ENCODE results near the gene DIP2B. TPM values are rescaled to one million over a fixed set of nuclear protein-coding genes. Genes with fewer than 3 reads are reported as not detected.
A peak's percentile ranks its signal among the peaks of the same experiment; 100 is the strongest.
"Not testable (repeated sequence)": the region's sequence is repeated elsewhere in the genome, so short reads cannot be mapped to it uniquely, and the experiment has no call there.

DIP2B gene
- total and polyA plus RNA-seq, 12 donors = 3.0 to 21.5 (median 15.8) TPM

- H3K27me3 ChIP-seq = no peaks in the 10 kb centered on the region
- no peak overlapping the region for H3K27ac ChIP-seq
- H3K4me1 ChIP-seq = peaks cover 0 to 35% (median 5%) of the 10 kb centered on the region in 9 donors
- peaks cover 0 to 4% (median 0%) of the 10 kb centered on the region in 9 donors for H3K36me3 ChIP-seq
- ATAC-seq = no peak
- no peak overlapping the region for H3K4me3 ChIP-seq
- DNase-seq = no peak
- H3K9me3 ChIP-seq = no peaks in the 10 kb centered on the region
- intact Hi-C loops (cut with DNase I) = no loop called here
- TF ChIP-seq, protein P1, sequence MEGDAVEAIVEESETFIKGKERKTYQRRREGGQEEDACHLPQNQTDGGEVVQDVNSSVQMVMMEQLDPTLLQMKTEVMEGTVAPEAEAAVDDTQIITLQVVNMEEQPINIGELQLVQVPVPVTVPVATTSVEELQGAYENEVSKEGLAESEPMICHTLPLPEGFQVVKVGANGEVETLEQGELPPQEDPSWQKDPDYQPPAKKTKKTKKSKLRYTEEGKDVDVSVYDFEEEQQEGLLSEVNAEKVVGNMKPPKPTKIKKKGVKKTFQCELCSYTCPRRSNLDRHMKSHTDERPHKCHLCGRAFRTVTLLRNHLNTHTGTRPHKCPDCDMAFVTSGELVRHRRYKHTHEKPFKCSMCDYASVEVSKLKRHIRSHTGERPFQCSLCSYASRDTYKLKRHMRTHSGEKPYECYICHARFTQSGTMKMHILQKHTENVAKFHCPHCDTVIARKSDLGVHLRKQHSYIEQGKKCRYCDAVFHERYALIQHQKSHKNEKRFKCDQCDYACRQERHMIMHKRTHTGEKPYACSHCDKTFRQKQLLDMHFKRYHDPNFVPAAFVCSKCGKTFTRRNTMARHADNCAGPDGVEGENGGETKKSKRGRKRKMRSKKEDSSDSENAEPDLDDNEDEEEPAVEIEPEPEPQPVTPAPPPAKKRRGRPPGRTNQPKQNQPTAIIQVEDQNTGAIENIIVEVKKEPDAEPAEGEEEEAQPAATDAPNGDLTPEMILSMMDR (IDR thresholded peaks at IDR 0.05) = no peak
These were observed 36.4 kb downstream of the DIP2B start for GRCh38 chr12:50541139-50541538.

GRCh38 chr12:50542448-50542847 is 37.7 kb downstream of the DIP2B start:
- Histone ChIP-seq H3K4me3 (no peak overlapping the region), H3K4me1 (peaks cover 0 to 38% (median 10%) of the 10 kb centered on the region in 9 donors), H3K36me3 (no peaks in the 10 kb centered on the region), H3K27me3 (no peaks in the 10 kb centered on the region), H3K9me3 (no peaks in the 10 kb centered on the region), H3K27ac (no peak overlapping the region)
- WGBS, 2 donors = 63 to 71% methylated on average over 1 of the region's 1 CpG
- ATAC-seq = peak in 1 of 8 donors; percentile 39
- intact Hi-C loops (cut with DNase I) = loop anchor here in 1 of 10 donors (2.0 kb wide), 1 partner anchor 26 kb away; no protein-coding TSS in a partner anchor
- no peak for DNase-seq
- TF ChIP-seq, protein P1 (IDR thresholded peaks at IDR 0.05) = no peak

DNA sequence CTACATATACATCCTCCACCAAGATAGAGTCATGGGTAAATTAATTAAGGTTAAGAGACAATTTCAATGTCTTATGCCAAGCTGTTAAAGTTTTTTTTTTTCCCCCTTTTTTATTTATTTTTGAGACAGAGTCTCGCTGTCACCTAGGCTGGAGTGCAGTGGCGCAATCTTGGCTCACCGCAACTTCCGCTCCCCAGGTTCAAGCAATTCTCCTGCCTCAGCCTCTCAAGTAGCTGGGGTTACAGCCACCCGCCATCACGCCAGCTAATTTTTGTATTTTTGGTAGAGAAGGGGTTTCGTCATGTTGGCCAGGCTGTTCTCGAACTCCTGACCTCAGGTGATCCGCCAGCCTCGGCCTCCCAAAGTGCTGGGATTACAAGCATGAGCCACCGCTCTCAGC is 38.4 kb downstream of the DIP2B start:
- ATAC-seq, DNase-seq: not testable (repeated sequence)

DNA sequence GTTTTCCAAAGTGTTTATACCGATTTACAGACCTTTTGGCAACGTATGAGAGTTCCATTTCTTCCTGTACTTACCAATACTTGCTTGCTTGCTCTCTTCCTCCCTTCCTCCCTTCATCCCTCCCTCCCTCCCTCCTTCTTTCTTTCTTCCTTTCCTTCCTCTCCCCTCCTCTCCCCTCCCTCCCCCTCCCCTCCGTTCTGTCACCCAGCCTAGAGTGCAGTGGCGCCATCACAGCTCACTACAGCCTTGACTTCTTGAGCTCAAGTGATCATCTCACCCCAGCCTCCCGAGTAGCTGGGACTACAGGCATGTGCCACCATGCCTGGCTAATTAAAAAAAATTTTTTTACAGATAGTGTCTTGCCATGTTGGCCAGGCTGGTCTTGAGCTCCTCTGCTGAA is 40.4 kb downstream of the DIP2B start:
- no peaks in the 10 kb centered on the region for H3K36me3 ChIP-seq
- H3K27me3 ChIP-seq = no peaks in the 10 kb centered on the region
- ATAC-seq = no peak
- no peak overlapping the region for H3K4me3 ChIP-seq
- H3K4me1 ChIP-seq = peaks cover 0 to 25% (median 10%) of the 10 kb centered on the region in 9 donors
- no peaks in the 10 kb centered on the region for H3K9me3 ChIP-seq
- H3K27ac ChIP-seq = no peak overlapping the region
- TF ChIP-seq, protein P1 (IDR thresholded peaks at IDR 0.05) = no peak
- DNase-seq = no peak
- whole genome bisulfite sequencing, 2 donors = 93 to 94% methylated on average over 5 of the region's 5 CpGs
- intact Hi-C loops (cut with DNase I) = no loop called here

More for the DNA sequence above, 38.4 kb downstream of the DIP2B start:
- 86 to 99% methylated on average over 11 of the region's 11 CpGs for WGBS, 2 donors
- not testable (repeated sequence) for H3K9me3 ChIP-seq, H3K27me3 ChIP-seq, H3K27ac ChIP-seq, H3K4me3 ChIP-seq, H3K36me3 ChIP-seq
- H3K4me1 ChIP-seq = peaks cover 0 to 31% (median 10%) of the 10 kb centered on the region in 9 donors
- intact Hi-C loops (cut with DNase I) = loop anchor here in 1 of 10 donors (2.0 kb wide), 1 partner anchor 26 kb away; no protein-coding TSS in a partner anchor

GRCh38 chr12:50545786-50546185 is 41.0 kb downstream of the DIP2B start:
- H3K27me3 ChIP-seq = no peaks in the 10 kb centered on the region
- intact Hi-C loops (cut with DNase I) = no loop called here
- ATAC-seq (no peak), DNase-seq (no peak)
- H3K9me3 ChIP-seq = no peaks in the 10 kb centered on the region
- no peak overlapping the region for H3K27ac ChIP-seq
- TF ChIP-seq, protein P1 (IDR thresholded peaks at IDR 0.05) = no peak
- WGBS, 2 donors = 59 to 73% methylated on average over 5 of the region's 5 CpGs
- no peak overlapping the region for H3K4me3 ChIP-seq
- H3K4me1 ChIP-seq = peaks cover 0 to 31% (median 16%) of the 10 kb centered on the region in 9 donors
- no peaks in the 10 kb centered on the region for H3K36me3 ChIP-seq
